Right hindlimb (tissue), 1 donor: ENCODE measurements around the gene UBE2K.
"Not testable (repeated sequence)": the region's sequence is repeated elsewhere in the genome, so short reads cannot be mapped to it uniquely, and the experiment has no call there.

Source experiments
- DNase-seq: peaks from one replicate; pipeline ENCODE4 v3.0.0-alpha.2; 2018

UBE2K gene

DNA sequence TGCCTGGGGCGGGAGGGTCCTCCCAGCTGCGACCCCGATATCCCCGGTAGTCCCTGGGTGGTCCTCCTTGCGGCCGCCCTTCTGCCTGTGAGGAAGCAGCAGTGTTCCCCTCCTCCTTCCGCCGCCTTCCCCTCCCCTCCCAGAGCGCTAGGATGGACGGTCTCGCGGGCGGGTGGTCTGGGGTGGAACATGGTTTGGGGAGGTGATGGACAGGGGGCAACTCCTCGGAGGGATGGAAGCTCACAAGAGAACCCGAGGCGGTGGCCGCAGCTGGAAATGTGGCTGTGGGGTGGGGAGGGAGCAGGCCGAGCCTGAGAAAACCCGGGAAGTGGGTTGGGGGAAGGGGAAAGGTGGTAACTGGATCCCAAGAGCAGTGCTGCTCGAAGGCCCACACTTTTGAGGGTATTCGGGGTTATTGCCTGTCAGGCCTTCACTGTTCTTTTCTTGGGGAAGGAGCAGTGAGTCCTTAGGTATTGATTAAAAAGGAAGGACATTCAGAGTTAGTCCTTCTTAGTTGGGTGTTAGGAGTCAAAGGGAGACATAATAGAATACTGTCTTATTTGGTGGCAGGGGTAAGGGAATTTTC lies 581 bp downstream of the UBE2K start:
- no peak for DNase-seq

GRCh38 chr4:39699687-39700409 lies 1.9 kb downstream of the UBE2K start:
- no peak for DNase-seq

DNA sequence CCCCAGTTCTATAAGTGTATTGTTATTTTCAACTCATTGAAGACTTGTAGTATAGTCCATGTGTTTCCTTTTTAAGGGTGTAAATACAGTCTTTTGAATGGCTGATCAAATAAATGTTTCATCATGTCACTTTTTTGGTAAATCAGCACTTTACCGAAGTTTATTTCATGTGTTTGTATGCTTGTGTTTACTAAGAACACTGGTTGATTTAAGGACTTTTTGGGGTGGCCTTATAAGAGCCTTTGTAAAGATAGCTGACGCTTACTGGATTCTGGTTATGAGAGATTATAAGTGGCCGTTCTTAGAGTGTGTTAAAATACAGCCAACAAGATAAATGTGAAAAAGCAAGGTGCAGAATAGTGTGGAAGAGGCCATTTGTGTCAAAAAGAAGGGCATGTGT lies 2.6 kb downstream of the UBE2K start:
- no peak for DNase-seq

DNA sequence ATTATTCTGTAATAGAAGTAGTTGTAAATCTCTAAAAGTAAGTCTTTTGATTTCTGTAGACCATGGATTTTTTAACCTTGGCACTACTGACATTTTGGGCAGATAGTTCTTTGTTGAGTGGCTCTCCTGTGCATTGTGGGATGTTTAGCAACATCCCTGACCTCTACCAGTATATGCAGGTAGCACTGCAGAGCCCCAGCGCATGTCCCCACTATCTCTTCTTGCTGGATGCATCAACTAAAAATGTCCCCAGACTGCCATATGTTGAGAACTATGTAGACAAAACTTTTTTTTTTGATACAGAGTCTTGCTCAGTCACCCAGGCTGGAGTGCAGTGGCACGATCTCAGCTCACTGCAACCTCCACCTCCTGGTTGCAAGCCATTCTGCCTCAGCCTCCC lies 4.8 kb downstream of the UBE2K start:
- DNase-seq = no peak

DNA sequence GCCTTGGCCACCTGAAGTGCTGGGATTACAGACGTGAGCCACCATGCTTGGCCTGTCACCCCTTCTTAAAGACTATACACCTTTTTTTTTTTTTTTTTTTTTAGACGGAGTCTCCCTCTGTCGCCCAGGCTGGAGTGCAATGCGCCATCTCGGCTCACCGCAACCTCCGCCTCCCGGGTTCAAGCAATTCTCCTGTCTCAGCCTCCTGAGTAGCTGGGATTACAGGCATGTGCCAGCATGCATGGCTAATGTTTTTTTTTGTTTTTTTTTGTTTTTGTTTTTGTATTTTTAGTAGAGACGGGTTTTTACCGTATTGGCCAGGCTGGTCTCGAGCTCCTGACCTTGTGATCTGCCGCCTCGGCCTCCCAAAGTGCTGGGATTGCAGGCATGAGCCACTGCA lies 6.9 kb downstream of the UBE2K start:
- not testable (repeated sequence) for DNase-seq

GRCh38 chr4:39706334-39706733 lies 8.4 kb downstream of the UBE2K start:
- no peak for DNase-seq

- DNase-seq = no peak
Observed at GRCh38 chr4:39706741-39707511, 9.0 kb downstream of the UBE2K start.

GRCh38 chr4:39710098-39710896 lies 12.4 kb downstream of the UBE2K start:
- no peak for DNase-seq

- no peak for DNase-seq
Observed at GRCh38 chr4:39712819-39713607, 15.1 kb downstream of the UBE2K start.

DNA sequence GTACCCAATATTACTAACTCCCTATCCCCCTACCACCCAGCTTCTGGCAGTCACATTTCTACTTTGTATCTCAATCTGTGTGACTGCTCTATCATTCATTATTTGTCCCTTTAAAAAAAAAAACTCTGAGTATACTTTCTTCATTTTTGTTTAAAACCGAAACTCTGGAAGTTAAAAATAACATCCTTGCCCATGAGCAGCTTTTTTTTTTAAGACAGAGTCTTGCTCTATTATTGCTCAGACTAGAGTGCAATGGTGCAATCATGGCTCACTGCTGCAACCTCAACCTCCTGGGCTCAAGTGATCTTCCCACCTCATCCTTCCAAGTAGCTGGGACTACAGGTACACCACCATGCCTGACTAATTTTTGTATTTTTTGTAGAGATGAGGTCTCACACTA lies 15.8 kb downstream of the UBE2K start:
- DNase-seq = no peak

GRCh38 chr4:39714166-39714565 lies 16.2 kb downstream of the UBE2K start:
- DNase-seq = no peak

DNA sequence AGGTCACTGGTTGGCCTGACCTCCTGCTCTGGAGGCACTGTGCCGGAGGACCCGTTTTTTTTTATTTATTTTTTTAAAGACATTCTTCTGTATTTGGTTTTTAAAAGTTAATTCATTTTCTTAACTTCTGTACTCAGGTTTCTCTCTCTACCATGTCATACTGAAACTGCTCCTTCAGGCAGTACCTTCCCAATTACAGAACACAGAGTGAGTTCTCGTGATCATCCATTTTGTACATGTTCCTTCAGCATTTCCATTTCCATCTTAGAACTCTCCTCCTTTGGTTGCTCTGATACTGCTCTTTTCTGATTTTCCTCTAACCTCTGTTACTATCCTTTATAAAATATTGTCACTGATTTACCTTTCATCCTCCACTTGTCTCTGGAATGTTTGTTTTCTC lies 17.9 kb downstream of the UBE2K start:
- no peak for DNase-seq

DNA sequence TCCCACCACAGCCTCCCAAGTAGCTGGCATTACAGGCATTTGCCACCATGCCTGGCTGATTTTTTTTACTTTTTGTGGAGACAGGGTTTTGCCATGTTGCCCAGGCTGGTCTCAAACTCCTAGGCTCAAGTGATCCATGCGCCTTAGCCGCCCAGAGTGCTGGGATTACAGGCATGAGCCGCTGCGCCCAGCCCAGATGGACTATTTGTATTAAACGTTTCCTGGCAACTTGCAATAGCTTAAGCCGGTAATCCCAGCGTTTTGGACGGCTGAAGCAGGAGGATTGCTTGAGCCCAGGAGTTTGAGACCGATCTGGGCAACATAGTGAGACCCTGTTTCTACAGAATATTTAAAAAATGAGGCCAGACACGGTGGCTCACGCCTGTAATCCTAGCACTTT lies 18.4 kb downstream of the UBE2K start:
- DNase-seq = no peak

- not testable (repeated sequence) for DNase-seq
Observed at GRCh38 chr4:39717743-39718142, 19.8 kb downstream of the UBE2K start.

GRCh38 chr4:39718366-39719323 lies 20.7 kb downstream of the UBE2K start:
- DNase-seq = no peak

DNA sequence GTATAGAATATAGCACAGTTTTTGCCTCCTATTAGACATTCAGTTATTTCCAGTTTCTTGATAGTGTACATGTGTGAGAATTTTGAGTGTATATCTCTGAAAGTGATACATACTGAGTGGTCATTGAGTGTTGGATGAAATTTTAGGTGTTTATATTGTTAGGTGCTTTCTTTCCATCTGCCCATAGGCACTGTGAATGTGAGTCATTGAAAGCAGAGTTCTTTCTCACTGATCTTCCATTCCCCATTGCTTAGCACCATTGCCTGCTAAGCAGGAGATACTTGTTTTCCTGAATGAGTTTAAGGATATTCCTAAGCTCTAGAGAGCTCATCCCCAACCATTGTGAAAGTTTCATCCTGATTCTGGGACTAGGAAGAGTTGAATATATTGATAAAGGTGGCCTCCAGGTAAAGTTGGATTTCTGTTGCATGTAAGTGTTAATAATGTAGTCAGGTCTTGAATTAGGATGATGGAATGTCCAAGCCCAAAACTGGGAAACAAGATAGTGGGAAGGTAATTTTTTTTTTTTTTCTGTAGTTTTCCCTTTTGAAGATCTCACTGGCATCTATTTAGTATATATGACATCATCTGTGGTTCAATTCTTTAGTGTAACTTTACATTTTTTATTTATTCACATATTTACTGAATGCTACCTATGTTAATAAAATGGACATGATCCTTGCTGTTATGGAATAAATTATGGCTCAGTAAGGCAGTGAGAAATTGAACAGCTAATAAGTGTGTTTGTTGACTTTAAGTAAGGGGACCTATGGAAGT lies 22.1 kb downstream of the UBE2K start:
- no peak for DNase-seq

DNA sequence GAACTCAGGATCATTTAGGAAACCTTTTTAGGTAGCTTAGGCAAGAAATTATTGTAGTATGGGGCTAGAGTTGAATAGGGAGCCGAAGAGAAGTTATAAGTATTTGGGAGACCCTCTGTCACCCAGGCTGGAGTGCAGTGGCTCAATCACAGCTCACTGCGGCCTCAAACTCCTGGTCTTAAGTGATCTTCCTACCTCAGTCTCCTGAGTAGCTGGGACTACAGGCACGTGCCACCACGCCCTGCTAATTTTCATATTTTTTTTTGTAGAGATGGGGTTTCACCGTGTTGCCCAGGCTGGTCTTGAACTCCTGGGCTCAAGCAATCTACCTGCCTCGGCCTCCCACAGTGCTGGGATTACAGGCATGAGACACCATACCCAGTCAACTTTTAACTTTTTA lies 23.3 kb downstream of the UBE2K start:
- DNase-seq = not testable (repeated sequence)

GRCh38 chr4:39721788-39722187 lies 23.9 kb downstream of the UBE2K start:
- DNase-seq = no peak

DNA sequence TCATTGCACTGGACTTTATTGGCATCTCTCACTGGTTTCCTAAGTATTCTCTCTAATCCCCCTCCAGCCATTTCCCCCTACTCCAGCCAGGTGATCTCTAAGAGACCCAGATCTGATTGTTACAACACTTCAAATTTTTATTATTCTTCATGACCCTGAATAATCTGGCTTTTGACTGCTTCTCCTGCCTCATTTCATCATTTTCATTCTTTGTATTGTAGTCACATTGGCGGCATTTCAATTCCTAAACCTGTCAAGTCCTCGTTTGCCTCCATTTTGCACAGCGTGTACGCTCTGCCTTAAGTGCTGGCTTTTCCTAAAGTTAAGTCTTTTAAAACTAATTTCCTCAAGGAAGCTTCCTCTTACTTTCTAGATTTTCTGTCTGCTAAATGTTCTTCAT lies 31.6 kb downstream of the UBE2K start:
- no peak for DNase-seq

DNA sequence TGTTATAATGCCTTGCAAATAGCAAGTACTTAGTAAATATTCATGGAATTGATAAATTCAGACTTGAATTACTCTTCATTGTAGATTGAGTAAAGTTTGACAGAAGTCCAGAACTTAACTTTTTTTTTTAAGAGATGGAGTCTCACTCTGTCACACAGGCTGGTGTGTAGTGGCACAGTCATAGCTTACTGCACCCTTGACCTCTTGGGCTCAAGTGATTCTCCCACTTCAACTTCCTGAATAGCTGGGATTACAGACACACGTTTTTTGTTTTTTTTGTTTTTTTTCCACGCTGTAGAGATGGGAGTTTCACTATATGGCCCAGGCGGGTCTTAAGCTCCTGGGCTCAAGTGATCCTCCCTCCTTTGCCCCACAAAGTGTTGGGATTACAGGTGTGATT lies 32.1 kb downstream of the UBE2K start:
- no peak for DNase-seq
